ENCODE results near the gene KLHL5. TPM values are rescaled to one million over a fixed set of nuclear protein-coding genes. Genes with fewer than 3 reads are reported as not detected.
"Not testable (repeated sequence)": the region's sequence is repeated elsewhere in the genome, so short reads cannot be mapped to it uniquely, and the experiment has no call there.

KLHL5 gene
- total RNA-seq, 1 donor, result 50.9 TPM

DNA sequence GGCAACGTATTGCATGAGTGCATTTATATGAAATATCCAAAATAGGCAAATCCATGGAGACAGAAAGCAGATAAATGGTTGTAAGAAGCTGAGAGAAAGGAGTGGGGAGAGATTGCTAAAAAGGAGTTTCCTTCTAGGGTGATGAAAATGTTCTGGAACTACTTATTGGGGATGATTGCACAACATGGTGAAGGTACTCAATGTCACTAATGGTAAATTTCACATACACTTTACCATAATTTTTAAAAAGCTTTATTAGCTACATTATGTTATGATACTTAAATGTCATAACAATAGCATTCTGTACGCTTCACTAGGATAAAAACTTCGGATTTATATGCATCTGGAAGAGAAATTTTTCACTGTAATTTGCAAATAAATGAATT lies 63.6 kb downstream of the KLHL5 start:
- DNase-seq (ENCODE audit: low read depth), result no peak
- no peak overlapping the region for H3K4me3 ChIP-seq (ENCODE audit: low read depth, low read length)
- no peak for TF ChIP-seq CTCF (IDR thresholded peaks at IDR 0.05; ENCODE audit: insufficient read depth, low read length)

- H3K4me3 ChIP-seq (ENCODE audit: low read depth, low read length), result no peak overlapping the region
- TF ChIP-seq CTCF (IDR thresholded peaks at IDR 0.05; ENCODE audit: insufficient read depth, low read length), result no peak
- DNase-seq (ENCODE audit: low read depth), result no peak
Measured at GRCh38 chr4:39126256-39127095, 64.4 kb downstream of the KLHL5 start.

GRCh38 chr4:39133623-39134022 lies 71.6 kb downstream of the KLHL5 start:
- TF ChIP-seq CTCF (IDR thresholded peaks at IDR 0.05; ENCODE audit: insufficient read depth, low read length), result no peak

GRCh38 chr4:39134683-39135306 lies 72.8 kb downstream of the KLHL5 start:
- DNase-seq (ENCODE audit: low read depth), result no peak
- no peak overlapping the region for H3K4me3 ChIP-seq (ENCODE audit: low read depth, low read length)
- TF ChIP-seq CTCF (IDR thresholded peaks at IDR 0.05; ENCODE audit: insufficient read depth, low read length), result no peak

More at GRCh38 chr4:39133623-39134022, 71.6 kb downstream of the KLHL5 start:
- H3K4me3 ChIP-seq (ENCODE audit: low read depth, low read length), result no peak overlapping the region
- DNase-seq (ENCODE audit: low read depth), result no peak

- H3K4me3 ChIP-seq (ENCODE audit: low read depth, low read length), result not testable (repeated sequence)
Measured at GRCh38 chr4:39138227-39138626, 76.2 kb downstream of the KLHL5 start.

GRCh38 chr4:39146211-39146610 lies 84.2 kb downstream of the KLHL5 start:
- TF ChIP-seq CTCF (IDR thresholded peaks at IDR 0.05; ENCODE audit: insufficient read depth, low read length), result no peak
- no peak for DNase-seq (ENCODE audit: low read depth)
- H3K4me3 ChIP-seq (ENCODE audit: low read depth, low read length), result no peak overlapping the region

More at GRCh38 chr4:39138227-39138626, 76.2 kb downstream of the KLHL5 start:
- DNase-seq (ENCODE audit: low read depth), result not testable (repeated sequence)

GRCh38 chr4:39154009-39154408 lies 92.0 kb downstream of the KLHL5 start:
- DNase-seq (ENCODE audit: low read depth), result no peak
- TF ChIP-seq CTCF (IDR thresholded peaks at IDR 0.05; ENCODE audit: insufficient read depth, low read length), result no peak
- H3K4me3 ChIP-seq (ENCODE audit: low read depth, low read length), result no peak overlapping the region
